OCI-LY3 (cell line): Measurements from ENCODE around the gene APBA1.

ENCODE experiments used
- EZH2phosphoT487 ChIP-seq: fragments of 200-600 bp; shearing (Covaris generic); IDR thresholded peaks from 2 replicates; pipeline ENCODE4 v1.6.1; 2018; ENCODE audit warnings: antibody characterized with exemption, mixed run types, low read depth
- TF ChIP-seq, protein P1 (sequence below): fragments of 200-600, 300-600 bp; sonication (generic); IDR thresholded peaks from 2 replicates; pipeline ENCODE4 v1.5.1; 2014; ENCODE audit warnings: antibody characterized with exemption, low read length, low read depth

DNA sequence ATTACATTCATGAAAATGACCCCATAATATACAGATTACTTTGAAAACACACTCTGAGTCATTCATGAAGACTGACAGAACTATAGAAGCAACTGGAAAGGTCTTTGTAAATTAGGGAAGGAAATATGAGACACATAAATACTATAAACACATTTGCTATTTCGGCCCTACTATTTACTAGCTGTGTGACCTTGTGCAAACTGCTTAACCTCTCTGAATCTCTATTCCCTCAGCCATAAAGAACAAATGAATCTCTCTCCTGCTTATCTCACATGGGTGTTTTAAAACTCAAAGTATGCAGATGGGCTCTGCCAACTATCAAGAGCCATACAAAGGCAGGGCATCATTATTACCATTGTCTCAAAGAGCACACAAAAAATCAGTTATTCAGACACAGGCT is 52.9 kb downstream of the APBA1 start:
- TF ChIP-seq, protein P1, sequence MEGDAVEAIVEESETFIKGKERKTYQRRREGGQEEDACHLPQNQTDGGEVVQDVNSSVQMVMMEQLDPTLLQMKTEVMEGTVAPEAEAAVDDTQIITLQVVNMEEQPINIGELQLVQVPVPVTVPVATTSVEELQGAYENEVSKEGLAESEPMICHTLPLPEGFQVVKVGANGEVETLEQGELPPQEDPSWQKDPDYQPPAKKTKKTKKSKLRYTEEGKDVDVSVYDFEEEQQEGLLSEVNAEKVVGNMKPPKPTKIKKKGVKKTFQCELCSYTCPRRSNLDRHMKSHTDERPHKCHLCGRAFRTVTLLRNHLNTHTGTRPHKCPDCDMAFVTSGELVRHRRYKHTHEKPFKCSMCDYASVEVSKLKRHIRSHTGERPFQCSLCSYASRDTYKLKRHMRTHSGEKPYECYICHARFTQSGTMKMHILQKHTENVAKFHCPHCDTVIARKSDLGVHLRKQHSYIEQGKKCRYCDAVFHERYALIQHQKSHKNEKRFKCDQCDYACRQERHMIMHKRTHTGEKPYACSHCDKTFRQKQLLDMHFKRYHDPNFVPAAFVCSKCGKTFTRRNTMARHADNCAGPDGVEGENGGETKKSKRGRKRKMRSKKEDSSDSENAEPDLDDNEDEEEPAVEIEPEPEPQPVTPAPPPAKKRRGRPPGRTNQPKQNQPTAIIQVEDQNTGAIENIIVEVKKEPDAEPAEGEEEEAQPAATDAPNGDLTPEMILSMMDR: no peak
- no peak for TF ChIP-seq EZH2phosphoT487
